Central memory CD4-positive, alpha-beta T cell (primary cell): Measurements from ENCODE around the gene URM1.

ENCODE experiments used
- DNase-seq: peaks from one replicate; pipeline ENCODE4 v3.0.0; 2022

The URM1 gene

DNA sequence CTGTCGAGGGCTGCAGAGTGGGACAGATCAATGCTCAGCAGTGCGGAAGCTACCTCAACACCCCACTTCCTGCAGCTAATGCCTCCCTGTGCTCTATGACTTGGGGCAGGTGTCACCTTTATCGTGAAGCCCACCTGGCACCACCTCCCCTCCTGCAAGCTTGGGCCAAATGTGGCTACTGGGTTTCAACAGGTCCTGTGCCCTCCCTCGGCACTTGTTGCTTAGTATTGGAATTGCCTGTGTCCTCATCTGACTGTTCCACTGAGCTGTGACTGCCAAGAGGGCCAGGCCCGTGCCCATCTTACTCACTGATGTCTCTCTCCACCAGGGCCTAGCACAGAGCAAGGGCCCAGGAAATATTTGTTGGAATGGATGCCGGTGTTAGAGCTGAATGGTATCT, 21.4 kb upstream of the URM1 start:
- DNase-seq: no peak

DNA sequence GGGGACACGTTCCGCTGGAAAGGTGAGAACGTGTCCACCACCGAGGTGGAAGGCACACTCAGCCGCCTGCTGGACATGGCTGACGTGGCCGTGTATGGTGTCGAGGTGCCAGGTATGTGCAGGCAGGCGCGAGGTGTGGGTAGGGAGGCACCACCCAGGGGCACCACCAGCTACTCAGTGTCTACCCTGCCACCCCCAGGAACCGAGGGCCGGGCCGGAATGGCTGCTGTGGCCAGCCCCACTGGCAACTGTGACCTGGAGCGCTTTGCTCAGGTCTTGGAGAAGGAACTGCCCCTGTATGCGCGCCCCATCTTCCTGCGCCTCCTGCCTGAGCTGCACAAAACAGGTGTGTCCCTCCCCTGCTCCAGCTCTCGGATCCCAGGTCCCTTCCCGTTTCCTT, 15.7 kb upstream of the URM1 start:
- DNase-seq: no peak

DNA sequence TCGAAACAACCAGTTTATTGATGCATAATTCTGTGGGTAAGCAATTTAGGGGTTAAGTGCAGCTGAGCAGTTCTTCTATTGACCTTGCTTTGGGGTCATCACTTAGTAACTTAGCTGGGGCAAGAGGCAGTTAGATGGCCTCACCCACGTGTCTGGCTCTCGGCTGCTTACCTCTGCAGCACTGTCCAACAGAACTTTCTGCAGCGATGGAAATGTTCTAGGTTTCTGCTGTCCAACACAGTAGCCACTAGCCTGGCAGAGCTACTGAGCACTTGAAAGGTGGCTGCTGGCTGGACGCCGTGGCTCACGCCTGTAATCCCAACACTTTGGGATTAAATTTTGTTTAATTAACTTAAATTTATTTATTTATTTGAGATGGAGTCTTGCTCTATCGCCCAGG, 13.1 kb upstream of the URM1 start:
- DNase-seq: no peak

DNA sequence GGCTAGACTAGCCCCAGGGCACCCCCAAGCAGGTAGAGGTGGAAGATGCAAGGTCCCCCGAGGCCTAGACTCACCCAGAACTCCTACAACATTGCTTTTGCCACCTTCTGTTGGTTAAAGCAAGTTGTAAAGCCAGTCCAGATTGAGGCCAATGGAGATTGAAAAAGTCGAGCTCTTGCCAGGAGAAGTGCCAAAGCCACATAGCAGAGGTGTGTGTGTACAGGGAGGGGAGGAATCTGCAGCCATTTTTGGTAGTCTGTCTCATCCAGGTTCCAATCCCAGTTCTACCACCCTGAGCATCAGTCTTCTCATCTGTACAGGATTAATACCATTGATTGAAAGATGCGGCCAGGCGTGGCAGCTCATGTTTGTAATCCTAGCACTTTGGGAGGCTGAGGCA, 12.3 kb upstream of the URM1 start:
- DNase-seq: no peak

DNA sequence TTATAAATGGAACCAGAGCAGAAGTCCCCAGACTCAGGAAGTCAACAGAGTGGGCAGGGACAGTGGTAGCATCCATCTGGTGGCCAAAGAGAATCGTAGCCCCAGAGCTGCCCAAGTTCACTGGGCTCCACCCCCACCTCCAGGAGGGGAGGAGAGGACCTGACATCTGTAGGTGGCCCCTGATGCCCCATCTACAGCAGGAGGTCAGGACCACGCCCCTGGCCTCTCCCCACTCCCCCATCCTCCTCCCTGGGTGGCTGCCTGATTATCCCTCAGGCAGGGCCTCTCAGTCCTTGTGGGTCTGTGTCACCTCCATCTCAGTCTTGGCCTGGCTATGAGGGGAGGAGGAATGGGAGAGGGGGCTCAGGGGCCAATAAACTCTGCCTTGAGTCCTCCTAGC, 10.3 kb upstream of the URM1 start:
- DNase-seq: no peak

DNA sequence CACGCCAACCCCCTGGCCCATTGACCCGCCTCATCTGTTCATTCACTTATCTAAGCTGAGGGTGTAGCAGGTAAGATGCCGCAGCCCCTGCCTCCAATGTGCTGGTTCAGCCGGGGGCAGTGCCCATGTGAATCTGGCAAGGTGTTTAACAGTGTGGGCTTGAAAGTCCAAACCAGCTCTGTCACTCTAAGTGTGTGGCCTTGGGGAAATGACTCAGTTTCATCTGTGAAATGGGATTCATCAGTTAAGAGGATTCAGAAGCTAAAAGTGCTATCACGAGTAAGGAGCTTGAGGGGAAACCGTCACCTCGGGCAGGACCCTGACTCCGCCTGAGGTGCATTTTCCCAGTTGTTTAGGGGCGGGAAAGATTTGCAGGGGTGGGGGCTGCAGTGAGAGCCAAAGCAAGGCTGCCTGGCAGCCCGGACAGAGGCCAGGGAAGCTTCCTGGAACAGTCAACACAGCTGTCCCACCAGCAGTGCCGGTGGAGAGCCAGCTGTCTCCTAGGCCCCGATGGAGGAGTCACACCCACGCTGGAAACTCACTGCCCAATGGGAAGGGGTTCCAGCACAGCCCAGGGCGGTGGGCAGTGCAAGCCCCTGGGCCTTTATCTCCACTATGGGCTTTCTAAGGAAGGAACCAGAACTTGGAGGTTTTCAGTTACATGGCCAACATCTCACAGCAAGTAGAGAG, 9.7 kb upstream of the URM1 start:
- no peak for DNase-seq

DNA sequence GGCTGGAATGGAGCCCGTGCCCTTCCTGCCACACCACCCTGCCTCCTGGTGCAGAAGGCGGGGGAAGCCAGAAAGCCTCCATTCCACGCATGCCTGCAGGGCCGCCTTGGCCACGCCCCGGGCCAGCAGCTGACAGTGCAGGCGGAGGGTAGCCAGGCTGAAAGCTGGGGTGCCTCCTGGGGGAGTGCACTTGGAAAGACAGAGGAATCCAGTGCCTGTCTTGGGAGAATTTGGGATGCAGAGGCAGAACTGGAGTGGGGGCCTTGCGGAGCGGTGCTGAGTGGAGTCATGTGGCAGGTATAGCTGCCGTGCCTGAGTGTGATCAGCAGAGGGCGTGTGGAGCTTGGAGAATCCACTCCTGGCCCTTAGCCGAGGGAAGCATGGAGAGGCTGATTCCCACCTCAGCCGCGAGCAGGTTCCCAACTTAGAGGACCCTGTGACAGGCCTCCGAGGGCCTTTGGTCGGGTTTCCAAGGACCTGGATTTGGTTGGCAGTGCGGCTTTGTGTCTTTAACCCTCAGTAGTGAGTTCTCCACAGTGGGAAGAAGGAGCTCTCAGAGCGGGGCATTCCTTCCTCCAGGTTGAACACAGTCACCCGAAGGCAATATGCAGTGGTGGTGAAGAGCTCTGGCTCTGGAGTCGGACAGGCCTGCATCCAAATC, 9.1 kb upstream of the URM1 start:
- peak; percentile 59 for DNase-seq

DNA sequence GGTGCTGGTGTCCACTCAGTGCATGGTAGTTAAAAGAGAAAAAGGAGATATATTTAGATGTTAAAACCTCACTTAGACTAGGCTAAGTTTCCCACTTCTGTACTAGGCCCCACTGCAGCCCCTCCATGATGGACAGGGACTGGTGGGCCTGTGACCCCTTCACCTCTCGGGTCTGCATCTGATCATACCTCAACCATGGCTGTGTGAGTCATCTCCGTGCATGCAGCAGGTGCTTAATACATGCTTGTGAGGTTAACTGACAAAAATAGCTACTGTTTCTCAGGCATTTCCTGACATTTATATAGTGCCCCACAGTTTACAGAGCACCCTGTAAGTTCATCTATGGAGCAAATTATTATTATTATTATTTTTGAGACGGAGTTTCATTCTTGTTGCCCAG, 8.4 kb upstream of the URM1 start:
- DNase-seq: no peak

DNA sequence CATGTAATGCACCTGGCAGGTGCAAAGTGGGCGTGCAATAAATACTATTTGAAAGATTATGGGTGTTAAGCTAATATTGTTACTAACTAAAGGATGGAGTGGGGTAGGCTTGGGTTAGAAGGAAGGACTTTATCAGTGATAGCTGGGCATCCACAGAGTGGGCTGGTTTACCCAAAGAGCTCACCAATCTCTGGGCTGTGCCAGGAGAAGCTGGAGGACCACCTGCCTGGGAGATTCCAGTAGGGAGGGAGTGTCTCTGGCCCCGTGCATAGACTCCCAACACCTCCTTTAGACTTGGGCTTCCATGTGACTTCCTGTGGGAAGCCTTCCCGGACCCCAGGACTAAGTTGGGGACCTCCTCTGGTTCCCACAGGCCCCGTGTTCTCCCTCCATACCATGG, 5.6 kb upstream of the URM1 start:
- no peak for DNase-seq

DNA sequence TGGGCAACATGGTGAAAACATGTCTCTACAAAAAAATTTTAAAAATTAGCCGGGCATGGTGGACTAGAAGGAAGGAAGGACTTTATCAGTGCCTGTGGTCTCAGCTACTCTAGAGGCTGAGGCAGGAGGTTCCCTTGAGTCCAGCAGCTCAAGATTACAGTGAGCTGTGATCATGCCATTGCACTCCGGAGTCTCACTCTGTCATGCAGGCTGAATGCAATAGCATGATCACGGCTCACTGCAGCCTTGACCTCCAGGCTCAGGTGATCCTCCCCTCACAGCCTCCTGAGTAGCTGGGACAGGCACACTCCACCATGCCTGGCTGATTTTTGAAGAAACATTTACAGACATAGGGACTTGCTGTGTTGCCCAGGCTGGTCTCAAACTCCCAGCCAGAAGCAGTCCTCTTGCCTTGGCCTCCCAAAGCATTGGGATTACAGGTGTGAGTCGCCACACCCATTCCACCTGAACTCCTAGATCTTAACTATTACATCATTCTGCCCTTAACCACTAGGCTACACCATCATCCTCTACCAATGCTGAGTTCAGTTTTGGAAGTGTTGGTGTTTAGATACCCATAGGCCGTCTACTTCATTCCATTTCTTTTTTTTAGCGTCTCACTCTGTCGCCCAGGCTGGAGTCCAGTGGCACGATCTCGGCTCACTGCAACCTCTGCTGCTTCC, 2.0 kb upstream of the URM1 start:
- no peak for DNase-seq

DNA sequence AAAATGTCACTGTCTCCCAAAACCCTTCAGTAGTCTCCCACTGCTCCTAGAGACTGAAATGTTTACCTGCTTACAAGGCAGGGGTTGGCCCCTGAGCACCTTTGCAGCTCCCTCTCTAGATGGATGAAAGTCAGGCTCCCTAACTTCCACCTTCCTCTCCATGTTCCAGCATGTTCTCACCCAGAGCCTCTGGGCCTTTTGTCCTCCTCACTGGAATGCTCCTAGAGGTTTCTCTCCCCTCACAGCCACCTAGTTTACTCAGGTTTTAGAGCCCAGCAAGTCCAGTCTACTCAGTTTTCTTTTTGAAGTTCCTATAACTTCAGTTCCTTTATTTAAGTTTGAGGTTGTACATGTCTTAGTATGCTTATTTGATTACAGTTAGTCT, 815 bp upstream of the URM1 start:
- no peak for DNase-seq

DNA sequence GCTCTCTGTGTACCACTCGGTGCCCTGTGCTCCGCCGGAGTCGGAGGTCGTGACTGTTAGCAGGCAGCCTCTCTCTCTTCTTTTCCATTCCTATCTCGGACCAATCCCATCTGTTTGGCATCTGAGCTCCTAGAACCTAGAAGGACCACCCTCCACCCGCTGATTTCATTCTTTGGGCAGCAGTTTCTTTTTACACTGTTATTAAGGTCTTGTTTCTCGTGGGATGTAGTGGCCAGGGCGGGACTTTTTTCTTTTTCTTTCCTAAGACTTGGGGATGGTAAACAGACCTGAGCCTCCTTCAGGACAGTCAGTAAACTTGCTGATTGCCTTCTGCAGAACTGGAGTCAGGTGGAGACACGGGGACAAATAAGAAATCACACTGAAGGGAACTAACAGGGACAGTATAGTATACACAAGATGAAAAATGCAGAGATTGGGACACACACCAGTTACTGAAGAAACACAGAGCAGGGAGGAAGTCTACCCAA, 500 bp downstream of the URM1 start:
- no peak for DNase-seq

DNA sequence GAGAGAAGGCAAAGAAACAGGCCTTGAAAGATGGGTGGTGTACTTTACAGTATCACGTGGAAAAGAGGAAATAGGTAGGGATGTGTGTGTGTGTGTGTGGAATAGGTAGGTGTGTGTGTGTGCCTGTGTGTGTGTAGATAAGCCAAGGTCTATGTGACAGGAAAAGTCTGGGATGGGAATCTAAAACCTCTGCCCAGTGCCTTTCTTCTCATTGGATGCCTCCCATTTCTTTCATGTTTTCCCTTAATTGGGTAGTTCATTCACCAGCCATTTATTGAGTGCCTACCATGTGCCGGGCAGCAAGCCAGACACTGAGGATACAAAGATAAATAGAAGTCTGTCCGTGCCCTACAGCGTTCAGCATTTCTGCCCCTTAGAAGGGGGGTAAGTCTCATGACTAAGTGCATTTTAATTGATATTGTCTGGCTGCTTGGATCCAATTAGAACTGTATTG, 1.0 kb downstream of the URM1 start:
- DNase-seq: no peak

DNA sequence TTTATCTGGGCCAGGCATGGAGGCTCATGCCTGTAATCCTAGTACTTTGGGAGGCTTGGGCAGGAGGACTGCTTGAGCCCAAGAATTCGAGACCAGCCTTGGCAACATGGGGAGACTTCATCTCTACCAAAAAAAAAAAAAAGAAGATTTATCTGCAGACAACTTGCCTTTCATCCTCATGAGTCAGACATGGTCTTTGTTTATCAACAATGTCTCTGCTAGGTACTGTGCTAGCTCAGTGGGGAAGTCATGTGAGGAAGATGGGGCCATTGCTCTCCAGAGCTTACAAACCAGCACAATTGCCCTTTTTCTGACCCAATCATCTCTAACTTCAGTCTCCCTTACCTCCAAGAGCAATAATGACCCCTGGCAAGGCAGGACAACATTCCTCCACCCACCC, 1.6 kb downstream of the URM1 start:
- no peak for DNase-seq

DNA sequence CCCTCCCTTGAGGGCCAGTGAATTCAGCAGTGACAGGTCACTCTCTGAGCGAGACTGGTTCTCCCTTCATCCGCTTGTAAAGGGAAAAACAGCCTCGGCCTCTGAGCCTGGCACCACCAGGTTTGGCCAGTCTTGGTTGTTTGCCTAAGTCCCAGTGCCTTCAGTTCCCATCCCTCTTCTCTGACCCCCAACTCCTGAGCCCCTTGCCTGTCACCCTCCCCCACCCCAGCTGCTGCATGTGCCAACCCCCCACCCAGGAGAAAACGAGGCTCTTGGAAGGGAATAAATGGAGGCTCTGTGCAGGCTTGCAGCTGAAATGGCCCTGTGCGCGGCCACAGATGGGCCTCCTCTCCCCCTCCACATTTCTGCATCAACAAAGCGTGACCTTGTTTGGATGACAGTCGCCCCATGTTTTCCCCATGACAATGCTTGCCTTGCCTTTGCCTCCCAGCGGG, 3.1 kb downstream of the URM1 start:
- DNase-seq: no peak

DNA sequence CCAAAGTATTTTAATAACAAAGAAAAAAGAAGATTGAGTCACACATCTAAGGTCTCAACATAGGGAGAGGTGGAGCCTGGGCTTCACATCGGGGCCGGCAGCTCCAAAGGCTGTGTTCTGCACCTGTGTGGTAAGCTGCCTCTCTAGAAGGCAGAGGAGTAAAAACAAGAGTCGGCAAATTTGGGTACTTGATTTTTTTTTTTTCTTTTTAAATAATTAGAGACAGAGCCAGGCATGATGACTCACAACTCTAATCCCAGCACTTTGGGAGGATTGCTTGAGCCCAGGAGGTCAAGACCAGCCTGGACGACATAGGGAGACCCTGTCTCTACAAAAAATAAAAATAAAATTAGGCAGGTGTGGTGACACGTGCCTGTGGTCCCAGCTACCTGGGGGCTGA, 4.7 kb downstream of the URM1 start:
- no peak for DNase-seq

DNA sequence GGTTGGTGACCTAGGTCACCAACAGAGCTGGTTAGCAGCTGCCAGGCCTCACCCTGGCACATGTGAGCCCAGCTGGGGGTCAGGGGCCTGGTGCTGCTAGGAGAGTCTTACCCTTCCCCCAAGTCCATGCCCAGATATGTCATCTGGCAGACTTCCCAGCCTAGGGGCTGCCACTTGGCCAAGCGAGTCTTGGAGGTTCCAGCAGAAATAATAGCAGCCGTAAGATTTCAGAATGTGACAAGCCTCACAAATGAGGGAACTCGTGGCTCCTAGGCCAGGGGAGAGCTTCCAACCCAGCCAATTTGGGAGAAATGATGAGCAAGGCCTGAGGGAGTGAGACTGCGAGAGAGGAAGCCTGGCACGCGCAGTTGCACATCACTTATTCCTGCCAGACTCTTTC, 11.1 kb downstream of the URM1 start:
- DNase-seq: no peak

DNA sequence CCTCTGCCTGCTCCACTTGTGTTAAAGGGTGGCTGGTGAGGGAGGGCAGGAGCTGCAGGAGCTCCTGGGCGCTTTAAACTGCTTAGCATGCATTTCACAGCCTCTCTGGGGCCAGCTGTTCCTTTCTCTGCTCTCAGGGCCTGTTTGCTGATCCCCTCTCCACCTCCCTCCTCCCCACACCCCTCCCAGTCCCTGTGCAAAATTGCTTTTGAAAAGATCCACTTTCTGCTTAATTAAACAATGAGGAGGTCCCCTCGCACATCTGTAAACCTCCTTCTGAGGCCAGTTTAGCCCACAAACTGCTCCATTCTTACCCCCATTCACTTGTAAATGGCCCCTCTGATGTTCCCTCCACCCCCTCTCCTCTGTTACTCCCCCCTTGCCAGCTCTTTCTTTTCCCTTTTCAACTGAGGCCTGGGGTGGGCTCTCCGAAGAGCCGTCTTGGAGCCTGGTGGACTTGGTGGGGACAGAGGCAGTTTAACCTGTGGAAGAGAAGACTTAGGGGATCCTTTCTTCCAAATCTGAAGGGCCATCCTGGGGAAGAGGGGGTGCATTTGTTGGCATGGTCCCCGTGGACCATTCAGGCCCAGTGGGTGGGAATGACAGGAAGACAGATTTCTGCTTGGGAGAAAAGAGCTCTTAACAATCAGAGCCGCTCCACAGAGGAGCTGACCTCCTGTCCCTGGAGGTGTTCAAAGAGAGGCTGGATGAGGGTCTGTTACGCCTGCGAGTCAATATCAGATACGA, 12.0 kb downstream of the URM1 start:
- no peak for DNase-seq

DNA sequence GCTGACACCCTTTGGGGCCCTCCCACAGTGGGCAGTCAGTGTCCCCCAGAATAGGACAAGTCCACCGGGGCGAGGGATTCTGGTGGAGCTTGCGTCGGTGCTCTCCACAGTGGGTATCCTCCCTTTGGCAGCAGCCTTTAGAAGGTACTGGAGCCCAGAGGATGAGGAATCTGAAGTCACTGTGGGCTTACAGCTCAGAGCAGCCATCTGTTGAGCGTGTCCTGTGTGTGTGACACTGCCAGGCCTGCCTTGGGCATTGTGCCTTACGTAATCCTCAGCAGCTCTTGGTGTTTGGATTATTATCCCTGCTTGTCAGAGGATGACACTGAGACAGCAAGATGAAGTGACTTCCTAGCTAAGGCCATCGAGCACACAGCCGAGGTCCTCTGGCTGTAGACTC, 12.6 kb downstream of the URM1 start:
- no peak for DNase-seq

DNA sequence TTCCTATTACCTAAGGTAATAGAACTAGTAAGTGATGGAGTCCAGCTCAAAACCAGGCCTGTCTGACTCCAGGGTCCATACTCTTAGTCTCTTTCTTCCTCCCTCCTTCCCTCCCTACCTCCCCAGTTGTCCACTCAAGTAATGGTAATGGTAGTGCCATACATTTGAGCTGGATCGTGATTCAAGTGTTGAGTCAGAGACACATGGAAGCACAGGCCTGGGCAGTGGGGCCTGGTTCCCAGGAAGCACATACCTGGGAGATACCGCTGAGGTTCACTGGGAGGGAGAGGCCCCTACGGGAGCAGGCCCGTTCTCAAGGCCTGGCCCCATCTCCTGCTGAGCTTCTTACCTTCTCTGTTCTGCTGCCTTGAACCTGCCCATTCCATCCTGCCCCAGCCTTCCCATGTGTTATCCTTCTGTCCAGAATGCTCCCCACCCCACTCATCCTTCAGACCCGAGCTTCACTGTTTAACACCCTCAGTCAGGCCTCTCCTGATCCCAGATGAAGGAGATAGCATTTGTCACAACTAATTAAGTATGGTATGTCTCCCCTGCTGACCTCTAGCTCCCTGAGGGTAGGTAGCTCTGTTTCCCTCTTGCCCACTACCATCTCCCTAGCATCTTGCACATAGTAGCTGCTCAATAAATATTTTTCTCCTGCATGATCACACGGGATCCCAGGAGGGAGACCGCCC, 13.8 kb downstream of the URM1 start:
- DNase-seq: no peak

DNA sequence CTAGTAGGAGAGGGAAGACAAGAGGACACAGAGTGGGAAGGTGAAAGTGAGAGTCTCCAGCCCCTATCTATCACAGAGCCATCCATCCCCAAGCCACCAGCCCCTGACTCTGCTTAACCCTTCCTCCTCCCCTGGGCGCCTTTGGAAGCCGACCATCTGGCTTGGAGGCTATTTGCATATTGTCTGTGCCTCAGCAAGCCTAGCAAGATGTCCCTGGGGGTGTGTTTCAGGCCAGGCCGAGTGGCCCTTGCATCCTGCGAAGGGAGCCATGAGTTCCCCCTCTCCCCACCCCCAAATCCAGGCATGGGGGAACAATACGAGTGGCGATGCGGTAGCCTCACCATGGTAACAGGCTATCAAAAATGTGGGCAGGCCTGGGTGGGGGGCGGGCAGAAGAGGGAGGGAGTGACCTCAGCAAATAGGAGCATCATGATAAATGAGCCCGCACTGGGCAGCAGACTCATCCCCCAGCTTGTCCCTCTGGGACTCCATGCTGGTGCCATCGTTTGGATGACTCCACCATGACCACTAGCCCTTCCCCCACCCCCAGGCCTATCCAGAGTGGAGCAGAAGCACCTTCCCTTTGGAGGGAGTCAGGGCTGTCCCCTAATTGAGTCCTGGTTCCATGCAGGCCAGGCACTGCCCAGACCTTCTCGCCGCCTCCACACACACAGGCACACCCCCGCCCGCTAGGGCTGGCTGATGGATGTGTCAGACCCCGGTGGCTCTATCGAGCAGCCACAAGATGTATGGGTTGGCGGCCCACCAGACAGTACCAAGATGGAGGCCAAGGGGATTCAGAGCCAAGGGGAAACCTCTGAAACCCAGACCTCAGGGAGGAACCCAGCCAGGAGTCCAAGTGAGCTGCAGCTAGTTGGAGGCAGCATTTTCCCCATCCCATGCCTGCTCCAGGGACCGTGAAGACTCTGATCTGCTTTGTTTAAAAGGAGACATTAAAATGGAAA, 14.6 kb downstream of the URM1 start:
- DNase-seq: no peak

DNA sequence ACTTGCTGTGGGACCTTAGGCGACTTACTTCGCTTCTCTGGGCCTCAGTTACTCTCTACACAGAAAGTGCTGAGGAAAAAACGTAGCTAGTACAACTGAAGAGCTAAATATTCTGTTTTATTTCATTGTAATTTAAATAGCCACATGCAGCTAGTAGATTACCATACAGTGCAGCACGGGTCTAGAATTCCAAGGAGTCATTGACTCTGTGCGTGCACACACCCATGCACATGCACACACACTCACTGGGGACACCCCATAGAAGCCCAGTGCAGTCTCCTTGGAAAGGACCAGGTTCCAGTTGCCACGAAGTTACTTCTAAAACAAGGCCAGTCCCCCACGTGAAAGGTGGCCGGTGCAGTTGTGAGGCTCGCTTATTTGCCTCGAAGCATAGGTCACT, 17.0 kb downstream of the URM1 start:
- no peak for DNase-seq
